GM21786 (cell line): ENCODE measurements around the gene SP100.
"Not testable (repeated sequence)": the region's sequence is repeated elsewhere in the genome, so short reads cannot be mapped to it uniquely, and the experiment has no call there.

Experiments used
- ATAC-seq: cut with Tn5 transposase; IDR thresholded peaks from one replicate; pipeline ENCODE4 v1.9.1; 2021; ENCODE audit not compliant: unreplicated experiment

The SP100 gene

GRCh38 chr2:230418341-230419016, 2.5 kb downstream of the SP100 start:
- ATAC-seq = no peak

GRCh38 chr2:230419181-230419580, 3.2 kb downstream of the SP100 start:
- no peak for ATAC-seq

DNA sequence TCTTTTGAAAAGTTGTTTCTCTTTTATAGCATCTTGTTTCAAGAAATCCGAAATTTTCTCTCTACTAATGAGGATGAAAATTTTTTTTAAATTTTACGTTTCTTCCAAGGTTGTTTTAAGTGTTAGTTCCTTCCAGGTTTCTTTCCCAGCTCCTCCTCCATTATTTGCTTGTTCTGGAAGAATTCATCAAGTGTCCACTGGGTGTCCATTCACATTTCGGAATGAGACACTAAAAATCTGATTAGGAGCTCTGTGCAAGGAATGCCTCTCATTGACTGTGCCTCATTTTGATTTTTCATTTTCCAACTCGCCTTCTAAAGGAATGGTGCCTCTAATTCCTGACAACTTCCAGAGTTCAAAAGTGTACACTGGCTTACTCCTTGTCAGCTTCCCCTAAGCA, 6.1 kb downstream of the SP100 start:
- no peak for ATAC-seq

GRCh38 chr2:230423851-230424458, 8.0 kb downstream of the SP100 start:
- ATAC-seq = no peak

DNA sequence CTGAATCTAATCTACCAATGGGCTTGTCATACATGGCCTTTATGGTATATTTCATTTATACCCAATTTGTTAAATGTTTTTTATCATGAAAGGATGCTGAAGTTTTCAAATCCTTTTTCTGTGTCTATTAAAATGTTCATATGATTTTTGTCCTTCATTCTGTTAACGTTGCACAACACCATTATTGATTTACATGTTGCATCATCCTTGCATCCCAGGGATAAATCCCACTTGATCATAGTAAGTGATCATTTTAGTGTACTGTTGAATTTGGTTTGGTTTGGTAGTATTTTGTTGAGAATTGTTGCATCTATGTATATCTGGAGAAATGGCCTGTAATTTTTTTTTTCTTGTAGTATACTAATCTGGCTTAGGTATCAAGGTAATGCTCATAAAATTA, 9.4 kb downstream of the SP100 start:
- ATAC-seq = no peak

DNA sequence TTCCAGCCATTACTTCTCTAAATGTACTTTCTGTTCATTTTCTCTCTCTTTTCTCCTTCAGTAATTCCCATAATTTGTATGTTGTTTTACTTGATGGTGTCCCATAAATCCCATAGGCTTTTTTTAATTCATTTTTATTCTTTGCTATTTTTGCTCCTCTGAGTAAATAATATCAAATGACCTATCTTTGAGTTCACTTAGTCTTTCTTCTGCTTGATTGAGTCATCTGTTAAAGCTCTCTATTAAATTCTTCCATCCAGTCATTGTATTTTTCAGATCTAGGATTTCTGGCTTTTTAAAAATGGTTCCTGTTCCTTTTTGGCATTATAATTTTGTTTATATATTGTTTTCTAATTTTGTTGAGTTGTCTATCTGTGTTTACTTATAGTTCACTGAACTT, 13.5 kb downstream of the SP100 start:
- ATAC-seq = no peak

GRCh38 chr2:230430957-230431910, 15.2 kb downstream of the SP100 start:
- no peak for ATAC-seq

GRCh38 chr2:230434677-230435324, 18.8 kb downstream of the SP100 start:
- no peak for ATAC-seq

DNA sequence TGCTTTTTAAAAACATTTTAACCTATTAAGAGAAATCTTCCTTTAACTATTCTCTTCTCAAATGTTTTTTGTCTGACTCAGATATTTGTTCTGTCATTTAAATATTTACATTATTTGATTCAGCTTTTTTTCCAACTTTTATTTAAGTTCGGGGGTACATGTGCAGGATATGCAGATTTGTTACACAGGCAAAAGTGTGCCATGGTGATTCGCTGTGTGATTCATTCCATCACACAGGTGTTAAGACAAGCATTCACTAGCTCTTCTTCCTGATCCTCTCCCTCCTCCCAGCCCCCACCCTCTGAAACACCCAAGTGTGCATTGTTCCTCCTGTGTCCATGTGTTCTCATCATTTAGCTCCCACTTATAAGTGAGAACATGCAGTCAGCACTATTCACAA, 19.4 kb downstream of the SP100 start:
- ATAC-seq = no peak

DNA sequence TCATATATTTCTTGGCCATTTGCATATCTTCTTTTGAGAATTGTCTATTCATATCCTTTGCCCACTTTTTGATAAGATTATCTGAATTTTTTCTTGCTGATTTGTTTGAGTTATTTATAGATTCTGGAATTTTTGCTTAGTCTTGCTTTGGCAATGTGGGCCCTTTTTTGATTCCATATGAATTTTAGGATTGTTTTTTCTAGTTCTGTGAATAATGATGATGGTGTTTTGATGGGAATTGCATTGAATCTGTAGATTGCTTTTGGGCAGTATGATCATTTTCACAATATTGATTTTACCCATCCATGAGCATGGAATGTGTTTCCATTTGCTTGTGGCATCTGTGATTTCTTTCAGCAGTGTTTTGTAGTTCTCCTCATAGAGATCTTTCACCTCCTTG, 23.1 kb downstream of the SP100 start:
- ATAC-seq = not testable (repeated sequence)

GRCh38 chr2:230439590-230439989, 23.6 kb downstream of the SP100 start:
- ATAC-seq = no peak

DNA sequence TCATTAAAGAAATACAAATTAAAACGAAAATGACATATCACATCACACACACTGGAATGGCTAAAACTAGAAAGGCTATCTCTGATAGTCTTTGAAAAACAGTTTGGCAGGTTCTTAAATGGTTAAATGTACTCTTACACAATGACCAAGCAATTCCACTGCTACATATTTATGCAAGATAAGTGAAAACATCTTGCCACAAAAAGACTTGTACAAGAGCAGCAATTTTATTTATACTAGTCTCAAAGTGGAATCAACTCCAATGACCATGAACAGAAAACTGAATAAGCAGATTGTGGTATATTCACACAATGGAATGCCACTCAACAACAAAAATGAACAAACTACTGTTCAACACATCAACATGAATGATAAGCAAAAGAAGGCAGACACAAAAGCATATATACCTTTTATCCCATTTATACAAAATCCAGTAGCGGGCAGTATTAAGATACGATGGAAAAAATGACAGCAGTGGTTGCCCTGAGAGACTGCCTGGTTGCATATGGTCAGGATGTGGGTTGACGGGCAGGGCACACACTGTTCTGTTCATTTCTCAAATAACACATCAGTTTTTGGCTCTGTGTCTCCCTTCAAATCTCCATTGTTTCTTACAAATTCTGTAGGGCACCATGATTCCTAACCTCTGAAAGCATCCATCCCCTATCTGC, 25.4 kb downstream of the SP100 start:
- ATAC-seq = peak; percentile 77

- no peak for ATAC-seq
These were observed 27.5 kb downstream of the SP100 start for GRCh38 chr2:230443541-230443940.

GRCh38 chr2:230444832-230445231, 28.8 kb downstream of the SP100 start:
- ATAC-seq = no peak

GRCh38 chr2:230447036-230447435, 31.0 kb downstream of the SP100 start:
- ATAC-seq = no peak

DNA sequence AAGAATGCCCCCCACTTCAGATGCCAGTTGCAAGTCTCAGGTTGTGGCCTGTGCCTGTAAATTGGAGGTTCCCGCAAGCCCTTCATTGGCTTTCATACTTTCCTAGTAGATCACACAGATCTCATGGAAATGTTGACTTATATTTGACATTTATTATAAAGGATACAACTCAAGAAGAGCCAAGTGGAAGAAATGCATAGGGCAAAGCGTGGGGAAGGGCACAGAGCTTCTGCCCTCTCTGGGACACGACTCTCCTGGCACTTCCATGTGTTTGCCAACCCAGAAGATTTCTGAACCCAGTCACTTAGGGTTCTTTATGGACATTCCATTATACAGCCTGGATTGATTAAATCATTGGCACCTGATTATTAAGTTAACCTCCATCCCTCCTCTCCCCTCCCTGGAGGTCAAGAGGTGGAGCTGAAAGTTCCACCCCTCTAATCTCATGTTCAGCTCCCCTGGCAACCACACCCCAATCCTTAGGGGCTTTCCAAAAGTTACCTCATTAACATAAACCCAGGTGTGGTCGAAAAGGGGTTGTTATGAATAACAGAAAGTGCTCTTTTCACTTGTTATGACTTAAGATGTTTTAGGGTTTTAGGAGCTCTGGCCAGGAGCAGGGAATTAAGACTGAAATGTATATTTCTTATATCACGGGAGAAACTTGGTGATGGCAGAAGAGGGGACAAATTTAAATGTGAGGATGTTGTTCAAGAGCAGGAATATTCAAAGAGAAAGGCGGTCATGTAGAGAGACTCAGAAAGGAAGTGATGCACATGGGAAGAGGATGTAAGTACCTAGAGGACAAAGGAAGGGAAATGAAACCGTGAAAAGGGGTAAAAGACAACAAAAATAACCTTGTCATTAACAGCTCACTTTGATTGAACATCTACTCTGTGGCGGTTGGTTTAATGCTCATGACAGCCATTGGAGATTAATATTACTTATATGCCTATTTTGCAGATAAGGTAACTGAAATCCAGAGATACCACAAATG, 31.8 kb downstream of the SP100 start:
- peak; percentile 77 for ATAC-seq

DNA sequence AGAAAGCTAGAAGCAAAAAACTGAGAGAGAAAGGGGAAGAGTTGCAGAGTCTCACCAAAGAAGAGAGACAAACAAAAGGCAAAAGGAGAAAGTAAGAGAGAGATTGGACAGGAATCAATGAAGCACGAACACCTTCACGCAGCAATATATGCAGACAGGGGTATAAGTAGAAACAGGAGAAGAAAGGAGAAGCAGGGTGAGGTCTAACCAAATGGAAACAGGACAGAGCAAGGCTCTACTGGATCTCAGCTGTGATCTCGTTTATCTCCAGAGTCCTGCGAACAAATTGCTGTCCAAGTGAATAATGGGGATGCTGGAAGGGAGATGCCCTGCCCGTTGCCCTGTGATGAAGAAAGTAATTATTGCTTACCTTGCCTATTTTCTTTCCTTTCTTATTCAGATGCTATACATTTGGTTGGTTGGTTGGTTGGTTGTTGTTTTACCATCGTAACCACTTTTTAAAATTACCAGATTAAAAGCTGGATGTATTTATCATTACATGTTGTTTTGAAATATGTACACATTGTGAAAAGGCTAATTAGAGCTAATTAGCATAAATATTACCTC, 34.0 kb downstream of the SP100 start:
- no peak for ATAC-seq

- ATAC-seq = no peak
These were observed 37.0 kb downstream of the SP100 start for GRCh38 chr2:230453006-230453405.

DNA sequence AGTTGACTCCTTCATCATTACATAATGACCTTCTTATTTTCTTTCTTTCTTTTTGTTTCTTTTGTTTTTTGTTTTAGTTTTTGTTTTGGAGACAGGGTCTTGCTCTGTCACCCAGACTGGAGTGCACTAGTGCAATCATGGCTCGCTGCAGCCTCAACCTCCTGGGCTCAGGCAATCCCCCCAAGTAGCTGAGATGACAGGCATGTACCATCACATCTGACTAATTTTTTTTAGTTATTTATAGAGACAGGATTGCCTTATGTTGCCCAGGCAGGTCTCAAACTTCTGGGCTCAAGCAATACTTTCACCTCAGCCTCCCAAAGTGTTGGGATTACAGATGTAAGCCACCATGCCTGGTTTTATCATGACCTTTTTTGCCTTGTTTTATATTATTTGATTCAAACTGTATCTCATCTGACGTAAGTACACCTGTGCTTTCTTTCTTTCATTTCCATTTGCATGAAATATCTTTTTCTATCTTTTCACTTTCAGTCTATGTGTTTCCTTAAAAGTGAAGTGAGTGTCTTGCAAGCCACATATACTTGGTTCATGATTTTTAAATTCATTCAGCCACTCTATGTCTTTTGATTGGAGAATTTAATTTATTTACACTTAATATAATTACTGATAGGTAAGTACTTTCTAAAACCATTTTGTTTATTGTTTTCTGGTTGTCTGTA, 39.1 kb downstream of the SP100 start:
- ATAC-seq = no peak
